ENCODE data around the gene FNDC3B.

Gene FNDC3B

GRCh38 chr3:172189987-172190603 lies 150.7 kb downstream of the FNDC3B start:
- Histone ChIP-seq H3K9me3 (ENCODE audit: control insufficient read depth, insufficient read depth, low read depth, low read length) (no peaks in the 10 kb centered on the region), H3K36me3 (ENCODE audit: control insufficient read depth in 2 of 2, insufficient read depth in 1 of 2, low read length in 2 of 2) (no peaks in the 10 kb centered on the region), H3K4me3 (ENCODE audit: low read depth, low read length) (no peak overlapping the region), H3K27ac (ENCODE audit: extremely low read depth, low read depth, low read length) (no peak overlapping the region), H3K4me1 (ENCODE audit: control insufficient read depth, insufficient read depth, low read length) (0 out of 2 replicates have a peak, but pooled peaks cover under 1% of the 10 kb centered on the region)
- POLR2A ChIA-PET: no interaction called here
- TF ChIP-seq, protein P1, sequence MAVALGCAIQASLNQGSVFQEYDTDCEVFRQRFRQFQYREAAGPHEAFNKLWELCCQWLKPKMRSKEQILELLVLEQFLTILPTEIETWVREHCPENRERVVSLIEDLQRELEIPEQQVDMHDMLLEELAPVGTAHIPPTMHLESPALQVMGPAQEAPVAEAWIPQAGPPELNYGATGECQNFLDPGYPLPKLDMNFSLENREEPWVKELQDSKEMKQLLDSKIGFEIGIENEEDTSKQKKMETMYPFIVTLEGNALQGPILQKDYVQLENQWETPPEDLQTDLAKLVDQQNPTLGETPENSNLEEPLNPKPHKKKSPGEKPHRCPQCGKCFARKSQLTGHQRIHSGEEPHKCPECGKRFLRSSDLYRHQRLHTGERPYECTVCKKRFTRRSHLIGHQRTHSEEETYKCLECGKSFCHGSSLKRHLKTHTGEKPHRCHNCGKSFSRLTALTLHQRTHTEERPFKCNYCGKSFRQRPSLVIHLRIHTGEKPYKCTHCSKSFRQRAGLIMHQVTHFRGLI (tag by site-specific recombination; IDR thresholded peaks at IDR 0.05): no peak
- peak; percentile 56 for TF ChIP-seq WT1 (tag by site-specific recombination; IDR thresholded peaks at IDR 0.05)
- TF ChIP-seq ZNF785 (tag by site-specific recombination; IDR thresholded peaks at IDR 0.05): no peak
- TF ChIP-seq, protein P2, sequence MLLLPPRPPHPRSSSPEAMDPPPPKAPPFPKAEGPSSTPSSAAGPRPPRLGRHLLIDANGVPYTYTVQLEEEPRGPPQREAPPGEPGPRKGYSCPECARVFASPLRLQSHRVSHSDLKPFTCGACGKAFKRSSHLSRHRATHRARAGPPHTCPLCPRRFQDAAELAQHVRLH (tag by site-specific recombination; IDR thresholded peaks at IDR 0.05): no peak
- no peak for TF ChIP-seq ZNF513 (tag by site-specific recombination; IDR thresholded peaks at IDR 0.05)
- peak; percentile 68 for TF ChIP-seq ZBTB17 (tag by site-specific recombination; IDR thresholded peaks at IDR 0.05)
- no peak for TF ChIP-seq ZFP37 (tag by site-specific recombination; IDR thresholded peaks at IDR 0.05)
- TF ChIP-seq ZNF837 (tag by site-specific recombination; IDR thresholded peaks at IDR 0.05): no peak
- CTCF ChIA-PET: interaction anchor here (0.6 to 1.0 kb wide), 2 partner anchors 8 to 14 kb away, joined by 3 to 4 read pairs; no protein-coding TSS in a partner anchor

- TF ChIP-seq, protein P3, sequence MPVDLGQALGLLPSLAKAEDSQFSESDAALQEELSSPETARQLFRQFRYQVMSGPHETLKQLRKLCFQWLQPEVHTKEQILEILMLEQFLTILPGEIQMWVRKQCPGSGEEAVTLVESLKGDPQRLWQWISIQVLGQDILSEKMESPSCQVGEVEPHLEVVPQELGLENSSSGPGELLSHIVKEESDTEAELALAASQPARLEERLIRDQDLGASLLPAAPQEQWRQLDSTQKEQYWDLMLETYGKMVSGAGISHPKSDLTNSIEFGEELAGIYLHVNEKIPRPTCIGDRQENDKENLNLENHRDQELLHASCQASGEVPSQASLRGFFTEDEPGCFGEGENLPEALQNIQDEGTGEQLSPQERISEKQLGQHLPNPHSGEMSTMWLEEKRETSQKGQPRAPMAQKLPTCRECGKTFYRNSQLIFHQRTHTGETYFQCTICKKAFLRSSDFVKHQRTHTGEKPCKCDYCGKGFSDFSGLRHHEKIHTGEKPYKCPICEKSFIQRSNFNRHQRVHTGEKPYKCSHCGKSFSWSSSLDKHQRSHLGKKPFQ (tag by site-specific recombination; IDR thresholded peaks at IDR 0.05): no peak
- TF ChIP-seq, protein P4, sequence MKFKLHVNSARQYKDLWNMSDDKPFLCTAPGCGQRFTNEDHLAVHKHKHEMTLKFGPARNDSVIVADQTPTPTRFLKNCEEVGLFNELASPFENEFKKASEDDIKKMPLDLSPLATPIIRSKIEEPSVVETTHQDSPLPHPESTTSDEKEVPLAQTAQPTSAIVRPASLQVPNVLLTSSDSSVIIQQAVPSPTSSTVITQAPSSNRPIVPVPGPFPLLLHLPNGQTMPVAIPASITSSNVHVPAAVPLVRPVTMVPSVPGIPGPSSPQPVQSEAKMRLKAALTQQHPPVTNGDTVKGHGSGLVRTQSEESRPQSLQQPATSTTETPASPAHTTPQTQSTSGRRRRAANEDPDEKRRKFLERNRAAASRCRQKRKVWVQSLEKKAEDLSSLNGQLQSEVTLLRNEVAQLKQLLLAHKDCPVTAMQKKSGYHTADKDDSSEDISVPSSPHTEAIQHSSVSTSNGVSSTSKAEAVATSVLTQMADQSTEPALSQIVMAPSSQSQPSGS (tag by site-specific recombination; IDR thresholded peaks at IDR 0.05; ENCODE audit: low read depth): no peak
- 0 out of 2 replicates have a peak, but pooled peaks have one; percentile 13 for TF ChIP-seq ZNF768 (tag by site-specific recombination; IDR thresholded peaks at IDR 0.05)
- no peak for TF ChIP-seq ZBTB21 (tag by site-specific recombination; IDR thresholded peaks at IDR 0.05)
- ChIA-PET CTCF (interaction anchor here (1.0 kb wide), 1 partner anchor 9 kb away, joined by 3 read pairs; no protein-coding TSS in a partner anchor), POLR2A (no interaction called here)
- Histone ChIP-seq H3K36me3 (ENCODE audit: control insufficient read depth in 2 of 2, insufficient read depth in 1 of 2, low read length in 2 of 2) (no peaks in the 10 kb centered on the region), H3K27ac (ENCODE audit: extremely low read depth, low read depth, low read length) (no peak overlapping the region), H3K4me3 (ENCODE audit: low read depth, low read length) (no peak overlapping the region), H3K4me1 (ENCODE audit: control insufficient read depth, insufficient read depth, low read length) (0 out of 2 replicates have a peak, but pooled peaks cover 4% of the 10 kb centered on the region), H3K9me3 (ENCODE audit: control insufficient read depth, insufficient read depth, low read depth, low read length) (no peaks in the 10 kb centered on the region)
Measured at GRCh38 chr3:172190980-172191379, 151.6 kb downstream of the FNDC3B start.

GRCh38 chr3:172191629-172192028 lies 152.3 kb downstream of the FNDC3B start:
- CTCF ChIA-PET: no interaction called here

More at GRCh38 chr3:172191629-172192028, 152.3 kb downstream of the FNDC3B start:
- TF ChIP-seq ZBTB11 (tag by site-specific recombination; conservative IDR thresholded peaks at IDR 0.05; ENCODE audit: low read depth) (no peak), ZNF274 (IDR thresholded peaks at IDR 0.05; ENCODE audit: low read length) (no peak), ZNF274 (tag by site-specific recombination; IDR thresholded peaks at IDR 0.05; ENCODE audit: borderline replicate concordance) (no peak), MYNN (tag by site-specific recombination; IDR thresholded peaks at IDR 0.05; ENCODE audit: borderline replicate concordance) (no peak), IKZF3 (tag by site-specific recombination; IDR thresholded peaks at IDR 0.05) (no peak)
- no peaks in the 10 kb centered on the region for H3K36me3 ChIP-seq (ENCODE audit: control insufficient read depth in 2 of 2, insufficient read depth in 1 of 2, low read length in 2 of 2)
- no peak overlapping the region for H3K4me3 ChIP-seq (ENCODE audit: low read depth, low read length)
- H3K4me1 ChIP-seq (ENCODE audit: control insufficient read depth, insufficient read depth, low read length): 0 out of 2 replicates have a peak, but pooled peaks cover 4% of the 10 kb centered on the region
- H3K27ac ChIP-seq (ENCODE audit: extremely low read depth, low read depth, low read length): no peak overlapping the region
- no peaks in the 10 kb centered on the region for H3K9me3 ChIP-seq (ENCODE audit: control insufficient read depth, insufficient read depth, low read depth, low read length)
- POLR2A ChIA-PET: no interaction called here
